ENCODE measurements around the gene ADD3. TPM values are rescaled to one million over a fixed set of nuclear protein-coding genes. Genes with fewer than 3 reads are reported as not detected.

Gene ADD3
- polyA plus RNA-seq, 1 donor (not counting 4 experiments of a cell fraction or from before 2014, with no cell fraction given) = 61.7 TPM

DNA sequence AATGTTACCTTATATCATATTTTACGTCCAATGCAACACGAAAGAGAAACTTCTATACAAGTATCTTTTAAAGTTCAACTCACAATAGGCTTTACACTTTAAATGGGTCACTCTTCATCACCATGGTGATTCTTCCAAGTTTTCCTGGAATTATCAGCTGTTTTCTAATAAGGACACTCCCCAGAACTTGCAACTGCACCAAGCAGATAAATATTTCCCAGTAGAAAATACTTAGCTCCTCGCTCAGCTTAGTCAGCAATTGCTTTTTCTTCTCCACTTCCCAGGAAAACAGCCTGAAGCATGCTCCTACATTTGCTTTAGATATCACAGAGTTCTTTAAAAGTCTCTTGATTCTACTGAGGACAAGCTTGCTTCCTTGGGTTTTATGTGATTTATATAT, 25.7 kb upstream of the ADD3 start:
- Histone ChIP-seq H3K4me2 (ENCODE audit: control insufficient read depth, extremely low read depth, insufficient read depth, low read depth, low read length) (no peak overlapping the region), H3K27me3 (ENCODE audit: control insufficient read depth, extremely low read depth, insufficient read depth, low read length) (no peaks in the 10 kb centered on the region), H3K4me3 (ENCODE audit: control insufficient read depth in 2 of 3, extremely low read depth in 1 of 3, insufficient read depth in 2 of 3, low read depth in 1 of 3, low read length in 3 of 3) (no peak overlapping the region), H2AFZ (ENCODE audit: control insufficient read depth, low read length) (no peak overlapping the region), H3K9me1 (ENCODE audit: control insufficient read depth, extremely low read depth, insufficient read depth, low read length) (no peaks in the 10 kb centered on the region), H3K4me1 (ENCODE audit: control insufficient read depth, extremely low read depth, insufficient read depth, low read length) (no peaks in the 10 kb centered on the region), H3K9ac (ENCODE audit: control insufficient read depth, extremely low read depth, insufficient read depth, low read length) (no peak overlapping the region), H4K20me1 (ENCODE audit: control insufficient read depth, extremely low read depth, insufficient read depth, low read length) (no peaks in the 10 kb centered on the region), H3K9me3 (ENCODE audit: control insufficient read depth, low read depth, low read length) (no peaks in the 10 kb centered on the region), H3K79me2 (ENCODE audit: control insufficient read depth, insufficient read depth, low read length) (no peaks in the 10 kb centered on the region), H3K27ac (ENCODE audit: control insufficient read depth, insufficient read depth, low read length) (no peak overlapping the region), H3K36me3 (ENCODE audit: control insufficient read depth in 2 of 2, extremely low read depth in 1 of 2, insufficient read depth in 2 of 2, low read length in 2 of 2) (no peaks in the 10 kb centered on the region)
- TF ChIP-seq EZH2 (IDR thresholded peaks at IDR 0.05; ENCODE audit: low read length) = no peak
- TF ChIP-seq, protein P1, sequence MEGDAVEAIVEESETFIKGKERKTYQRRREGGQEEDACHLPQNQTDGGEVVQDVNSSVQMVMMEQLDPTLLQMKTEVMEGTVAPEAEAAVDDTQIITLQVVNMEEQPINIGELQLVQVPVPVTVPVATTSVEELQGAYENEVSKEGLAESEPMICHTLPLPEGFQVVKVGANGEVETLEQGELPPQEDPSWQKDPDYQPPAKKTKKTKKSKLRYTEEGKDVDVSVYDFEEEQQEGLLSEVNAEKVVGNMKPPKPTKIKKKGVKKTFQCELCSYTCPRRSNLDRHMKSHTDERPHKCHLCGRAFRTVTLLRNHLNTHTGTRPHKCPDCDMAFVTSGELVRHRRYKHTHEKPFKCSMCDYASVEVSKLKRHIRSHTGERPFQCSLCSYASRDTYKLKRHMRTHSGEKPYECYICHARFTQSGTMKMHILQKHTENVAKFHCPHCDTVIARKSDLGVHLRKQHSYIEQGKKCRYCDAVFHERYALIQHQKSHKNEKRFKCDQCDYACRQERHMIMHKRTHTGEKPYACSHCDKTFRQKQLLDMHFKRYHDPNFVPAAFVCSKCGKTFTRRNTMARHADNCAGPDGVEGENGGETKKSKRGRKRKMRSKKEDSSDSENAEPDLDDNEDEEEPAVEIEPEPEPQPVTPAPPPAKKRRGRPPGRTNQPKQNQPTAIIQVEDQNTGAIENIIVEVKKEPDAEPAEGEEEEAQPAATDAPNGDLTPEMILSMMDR (optimal IDR thresholded peaks at IDR 0.05 in 1 of 3, IDR thresholded peaks at IDR 0.05 in 1 of 3, conservative IDR thresholded peaks at IDR 0.05 in 1 of 3; ENCODE audit: extremely low read depth in 1 of 3, insufficient read depth in 2 of 3, low read length in 3 of 3) = no peak
- dilution Hi-C loops (cut with MboI; ENCODE audit: extremely low pct_ligation_motif_present, low sequenced_read_pairs) = no loop called here
- no peak for FAIRE-seq
- DNase-seq (ENCODE audit: low read depth, low spot score) = no peak

DNA sequence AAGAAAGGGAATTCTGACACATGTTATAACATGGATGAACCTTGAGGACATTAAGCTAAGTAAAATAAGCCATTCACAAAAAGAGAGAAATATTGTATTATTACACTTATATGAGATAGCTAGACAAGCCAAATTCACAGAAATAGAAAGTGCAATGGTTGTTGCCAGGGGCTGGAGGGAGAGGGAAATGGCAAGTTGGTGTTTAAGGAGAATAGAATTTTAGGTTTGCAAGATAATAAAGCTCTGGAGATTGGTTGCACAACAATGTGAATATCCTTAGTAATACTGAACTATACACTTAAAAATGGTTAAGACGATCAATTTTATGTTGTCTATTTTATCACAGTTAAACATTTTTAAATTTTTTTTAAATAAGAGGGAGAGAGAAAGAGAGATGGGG, 25.0 kb upstream of the ADD3 start:
- dilution Hi-C loops (cut with MboI; ENCODE audit: extremely low pct_ligation_motif_present, low sequenced_read_pairs) = no loop called here
- H3K27ac ChIP-seq (ENCODE audit: control insufficient read depth, insufficient read depth, low read length) = no peak overlapping the region
- no peak overlapping the region for H2AFZ ChIP-seq (ENCODE audit: control insufficient read depth, low read length)

More for the DNA sequence above, 25.0 kb upstream of the ADD3 start:
- H3K36me3 ChIP-seq (ENCODE audit: control insufficient read depth in 2 of 2, extremely low read depth in 1 of 2, insufficient read depth in 2 of 2, low read length in 2 of 2) = no peaks in the 10 kb centered on the region
- TF ChIP-seq, protein P1 (optimal IDR thresholded peaks at IDR 0.05 in 1 of 3, IDR thresholded peaks at IDR 0.05 in 1 of 3, conservative IDR thresholded peaks at IDR 0.05 in 1 of 3; ENCODE audit: extremely low read depth in 1 of 3, insufficient read depth in 2 of 3, low read length in 3 of 3) = no peak
- TF ChIP-seq EZH2 (IDR thresholded peaks at IDR 0.05; ENCODE audit: low read length) = no peak
- no peaks in the 10 kb centered on the region for H3K27me3 ChIP-seq (ENCODE audit: control insufficient read depth, extremely low read depth, insufficient read depth, low read length)
- H4K20me1 ChIP-seq (ENCODE audit: control insufficient read depth, extremely low read depth, insufficient read depth, low read length) = no peaks in the 10 kb centered on the region
- no peak overlapping the region for H3K9ac ChIP-seq (ENCODE audit: control insufficient read depth, extremely low read depth, insufficient read depth, low read length)
- H3K79me2 ChIP-seq (ENCODE audit: control insufficient read depth, insufficient read depth, low read length) = no peaks in the 10 kb centered on the region
- no peak overlapping the region for H3K4me3 ChIP-seq (ENCODE audit: control insufficient read depth in 2 of 3, extremely low read depth in 1 of 3, insufficient read depth in 2 of 3, low read depth in 1 of 3, low read length in 3 of 3)
- DNase-seq (ENCODE audit: low read depth, low spot score) (no peak), FAIRE-seq (no peak)
- H3K4me1 ChIP-seq (ENCODE audit: control insufficient read depth, extremely low read depth, insufficient read depth, low read length) = no peaks in the 10 kb centered on the region
- H3K4me2 ChIP-seq (ENCODE audit: control insufficient read depth, extremely low read depth, insufficient read depth, low read depth, low read length) = no peak overlapping the region
- H3K9me3 ChIP-seq (ENCODE audit: control insufficient read depth, low read depth, low read length) = no peaks in the 10 kb centered on the region
- H3K9me1 ChIP-seq (ENCODE audit: control insufficient read depth, extremely low read depth, insufficient read depth, low read length) = no peaks in the 10 kb centered on the region

All from keratinocyte (primary cell).